Upper lobe of left lung (tissue), 6 donors: Measurements from ENCODE around the gene MNDA. TPM values are rescaled to one million over a fixed set of nuclear protein-coding genes. Genes with fewer than 3 reads are reported as not detected.
A peak's percentile ranks its signal among the peaks of the same experiment; 100 is the strongest.

Source experiments
- ATAC-seq, 2 donors: fragments of 200-7000 bp; cut with Tn5 transposase; one replicate each; pipeline ENCODE4 v1.9.1; 2022; ENCODE audit warnings: mild to moderate bottlenecking in 2 of 2, moderate library complexity in 2 of 2; ENCODE audit not compliant: low FRiP score in 2 of 2
- DNase-seq, 2 donors: peaks; one replicate each; pipeline ENCODE4 v3.0.0-alpha.2; 2019 to 2020
- H3K27ac ChIP-seq, 4 donors: fragments of 200-600 bp; sonication (generic); one replicate each; pipeline ENCODE4 v1.5.1; 2016 to 2019
- H3K27me3 ChIP-seq, 4 donors: fragments of 200-600 bp; sonication (generic); one replicate each; pipeline ENCODE4 v1.5.1; 2017 to 2019
- H3K36me3 ChIP-seq, 4 donors: fragments of 200-600 bp; sonication (generic); one replicate each; pipeline ENCODE4 v1.5.1; 2016 to 2019
- H3K4me1 ChIP-seq, 4 donors: fragments of 200-600 bp; sonication (generic); one replicate each; pipeline ENCODE4 v1.5.1; 2018 to 2019
- H3K4me3 ChIP-seq, 4 donors: fragments of 200-600 bp; sonication (generic); one replicate each; pipeline ENCODE4 v1.5.1; 2017 to 2019; ENCODE audit warnings: mild to moderate bottlenecking in 2 of 4, moderate library complexity in 1 of 4
- H3K9me3 ChIP-seq, 4 donors: fragments of 200-600 bp; sonication (generic); one replicate each; pipeline ENCODE4 v1.5.1; 2018 to 2019
- EP300 ChIP-seq, 4 donors: sonication (generic); formaldehyde crosslinking; IDR thresholded peaks; one replicate each; pipeline ENCODE4 v1.5.1; 2017; ENCODE audit warnings: antibody characterized with exemption in 4 of 4, control low read depth in 2 of 4
- POLR2A ChIP-seq, 4 donors: fragments of 450-650 bp; IDR thresholded peaks; one replicate each; pipeline ENCODE4 v1.5.1; 2016 to 2017; ENCODE audit warnings: antibody characterized with exemption in 4 of 4, mild to moderate bottlenecking in 2 of 4
- POLR2AphosphoS5 ChIP-seq, 2 donors: sonication (generic); formaldehyde crosslinking; IDR thresholded peaks; one replicate each; pipeline ENCODE4 v1.5.1; 2017; ENCODE audit warnings: antibody characterized with exemption in 2 of 2
- WGBS, 2 donors: methylation state at CpG; one replicate each; pipeline ENCODE4 v1.1.5; 2017 to 2018; 5-methylcytosine and 5-hydroxymethylcytosine counted together
- total RNA-seq, 6 donors: library from RNA; depleted of rRNA in 4 of 6; stranded (reverse); fragments of >200 nt in 4 of 6; gene quantifications; one replicate each; pipeline versions ENCODE4 v1.1.0 to v1.2.1, GENCODE V29; 2016 to 2021
- TF ChIP-seq, protein P1 (sequence below), 6 experiments: fragments of 450-650 bp in 4 of 6; fragments of 200-600 bp in 2 of 6; sonication (generic) in 2 of 6; IDR thresholded peaks; one replicate each; pipeline ENCODE4 v1.5.1; 2016 to 2019; ENCODE audit warnings: antibody characterized with exemption in 6 of 6
- donor health status: DM: no; HTN: no; CAD: no; lungs with moderate emphysema.
- donor health status: DM: no; HTN: yes; CAD: no; lungs with severe emphysema.

Gene MNDA
- total RNA-seq, 6 donors from 2014 or later: 16.2 to 83.3 (median 28.7) TPM

DNA sequence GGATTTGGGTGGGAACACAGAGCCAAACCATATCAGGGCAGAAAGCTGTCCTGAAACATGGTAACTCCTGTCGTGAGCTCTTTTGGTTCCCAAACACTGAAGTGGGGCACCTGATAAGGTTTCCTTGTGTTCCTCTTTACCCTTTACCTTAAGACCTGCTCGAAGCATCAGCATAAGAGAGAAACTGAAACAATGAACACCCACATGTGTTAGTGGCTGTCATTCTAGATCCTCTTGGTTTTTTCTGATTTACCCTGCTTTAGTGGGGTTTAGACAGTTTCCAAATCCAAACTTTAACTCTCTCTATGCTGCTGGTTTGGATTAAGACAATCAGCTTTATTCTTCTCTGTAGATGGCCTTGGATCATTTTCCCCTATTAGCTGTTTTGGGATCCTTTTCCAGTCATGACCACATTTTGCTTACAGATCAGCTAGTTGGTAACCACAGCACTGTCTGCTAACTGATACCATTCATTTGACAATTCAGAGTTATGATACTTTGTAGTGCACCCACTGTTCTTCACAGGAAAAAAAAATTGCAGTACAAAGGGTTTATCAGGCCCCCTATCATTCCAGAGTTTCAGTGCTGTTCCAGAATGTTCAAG, 975 bp upstream of the MNDA start:
- peaks cover 0 to 8% (median 0%) of the 10 kb centered on the region in 4 donors for H3K4me1 ChIP-seq
- no peak overlapping the region for H3K4me3 ChIP-seq
- H3K27ac ChIP-seq: peak overlapping the region in 3 of 4 donors; percentile 57 to 83 (median 68)
- WGBS, 2 donors: 66 to 67% methylated on average over 2 of the region's 2 CpGs
- H3K36me3 ChIP-seq: no peaks in the 10 kb centered on the region
- DNase-seq (no peak), ATAC-seq (no peak)
- no peaks in the 10 kb centered on the region for H3K27me3 ChIP-seq
- no peak for TF ChIP-seq POLR2A (IDR thresholded peaks at IDR 0.05)
- H3K9me3 ChIP-seq: peaks cover 0 to 9% (median 3%) of the 10 kb centered on the region in 4 donors

DNA sequence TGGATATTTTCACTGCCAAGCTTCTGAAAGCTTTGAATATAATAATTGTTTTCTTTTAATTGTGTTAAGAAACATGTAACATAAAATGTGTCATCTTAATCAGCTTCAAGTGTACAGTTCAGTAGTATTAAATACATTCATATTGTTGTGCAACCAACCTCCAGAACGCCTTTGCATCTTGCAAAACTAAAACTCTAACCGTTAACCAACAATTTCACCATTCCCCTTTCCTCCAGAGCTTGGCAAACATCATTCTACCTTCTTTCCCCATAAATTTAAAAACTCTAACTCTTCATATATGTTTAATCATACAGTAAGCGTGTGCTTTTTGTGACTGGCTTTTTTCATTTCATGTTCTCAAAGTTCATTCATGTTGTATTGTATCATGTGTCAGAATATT, 2.1 kb downstream of the MNDA start:
- 69% methylated on average over 3 of the region's 3 CpGs for WGBS, 2 donors
- Histone ChIP-seq H3K4me3 (peak overlapping the region in 1 of 4 donors; percentile 33), H3K27me3 (no peaks in the 10 kb centered on the region)

DNA sequence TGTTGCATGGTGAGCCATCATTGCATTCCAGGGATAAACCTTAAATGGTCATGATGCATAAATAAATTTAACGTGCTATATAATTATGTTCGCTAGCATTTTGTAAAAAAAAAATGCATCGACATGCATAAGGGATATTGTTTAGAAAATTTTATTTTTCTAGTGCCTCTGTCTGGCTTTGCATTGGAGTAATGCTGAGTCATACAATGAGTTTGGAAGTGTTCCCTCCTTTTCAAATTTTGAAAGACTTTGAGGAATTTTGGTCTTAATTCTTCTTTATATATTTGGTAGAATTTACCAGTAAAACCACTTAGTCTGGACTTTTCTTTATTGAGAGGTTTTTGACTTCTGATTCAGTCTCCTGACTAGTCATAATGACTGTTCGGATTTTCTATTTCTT, 4.9 kb downstream of the MNDA start:
- no peak for DNase-seq
- no peak for ATAC-seq
- Histone ChIP-seq H3K36me3 (no peaks in the 10 kb centered on the region), H3K9me3 (no peaks in the 10 kb centered on the region), H3K27ac (peak overlapping the region in 1 of 4 donors; percentile 83), H3K27me3 (no peaks in the 10 kb centered on the region), H3K4me3 (peak overlapping the region in 1 of 4 donors; percentile 13), H3K4me1 (no peaks in the 10 kb centered on the region)
- 83 to 91% methylated on average over 4 of the region's 4 CpGs for WGBS, 2 donors
- TF ChIP-seq EP300 (IDR thresholded peaks at IDR 0.05) (no peak), POLR2AphosphoS5 (IDR thresholded peaks at IDR 0.05) (no peak), POLR2A (IDR thresholded peaks at IDR 0.05) (no peak)
- TF ChIP-seq, protein P1, sequence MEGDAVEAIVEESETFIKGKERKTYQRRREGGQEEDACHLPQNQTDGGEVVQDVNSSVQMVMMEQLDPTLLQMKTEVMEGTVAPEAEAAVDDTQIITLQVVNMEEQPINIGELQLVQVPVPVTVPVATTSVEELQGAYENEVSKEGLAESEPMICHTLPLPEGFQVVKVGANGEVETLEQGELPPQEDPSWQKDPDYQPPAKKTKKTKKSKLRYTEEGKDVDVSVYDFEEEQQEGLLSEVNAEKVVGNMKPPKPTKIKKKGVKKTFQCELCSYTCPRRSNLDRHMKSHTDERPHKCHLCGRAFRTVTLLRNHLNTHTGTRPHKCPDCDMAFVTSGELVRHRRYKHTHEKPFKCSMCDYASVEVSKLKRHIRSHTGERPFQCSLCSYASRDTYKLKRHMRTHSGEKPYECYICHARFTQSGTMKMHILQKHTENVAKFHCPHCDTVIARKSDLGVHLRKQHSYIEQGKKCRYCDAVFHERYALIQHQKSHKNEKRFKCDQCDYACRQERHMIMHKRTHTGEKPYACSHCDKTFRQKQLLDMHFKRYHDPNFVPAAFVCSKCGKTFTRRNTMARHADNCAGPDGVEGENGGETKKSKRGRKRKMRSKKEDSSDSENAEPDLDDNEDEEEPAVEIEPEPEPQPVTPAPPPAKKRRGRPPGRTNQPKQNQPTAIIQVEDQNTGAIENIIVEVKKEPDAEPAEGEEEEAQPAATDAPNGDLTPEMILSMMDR (IDR thresholded peaks at IDR 0.05): no peak

More for the DNA sequence above, 2.1 kb downstream of the MNDA start:
- Histone ChIP-seq H3K9me3 (peaks cover 0 to 6% (median 1%) of the 10 kb centered on the region in 4 donors), H3K36me3 (no peaks in the 10 kb centered on the region), H3K4me1 (peaks cover 0 to 8% (median 0%) of the 10 kb centered on the region in 4 donors), H3K27ac (peak overlapping the region; percentile 2 to 83 (median 57))
- TF ChIP-seq POLR2A (IDR thresholded peaks at IDR 0.05): no peak
- TF ChIP-seq POLR2AphosphoS5 (IDR thresholded peaks at IDR 0.05): peak in 1 of 2 donors; percentile 36
- ATAC-seq: no peak
- DNase-seq: no peak

DNA sequence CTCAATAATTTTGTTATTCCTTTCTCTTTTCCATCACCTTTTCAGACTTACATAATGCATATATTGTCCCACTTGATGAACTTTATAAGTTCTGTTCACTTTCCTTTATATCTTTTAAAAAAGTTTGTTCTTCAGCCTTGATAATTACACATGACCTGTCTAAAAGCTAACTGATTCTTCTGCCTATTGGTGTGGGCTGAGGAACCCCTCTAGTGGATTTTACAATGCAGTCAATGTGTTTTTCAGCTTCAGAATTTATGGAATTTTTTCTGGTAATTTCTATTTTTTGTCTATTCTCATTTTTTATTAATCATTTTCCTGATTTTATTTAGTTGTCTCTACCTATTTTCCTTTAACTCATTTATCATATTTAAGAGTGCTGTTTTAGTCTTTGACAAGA, 7.5 kb downstream of the MNDA start:
- Histone ChIP-seq H3K36me3 (no peaks in the 10 kb centered on the region), H3K4me1 (no peaks in the 10 kb centered on the region), H3K4me3 (no peak overlapping the region), H3K27me3 (no peaks in the 10 kb centered on the region), H3K27ac (no peak overlapping the region), H3K9me3 (no peaks in the 10 kb centered on the region)
- no peak for DNase-seq
- no peak for ATAC-seq
- no peak for TF ChIP-seq POLR2AphosphoS5 (IDR thresholded peaks at IDR 0.05)
- TF ChIP-seq POLR2A (IDR thresholded peaks at IDR 0.05): no peak
- TF ChIP-seq, protein P1 (IDR thresholded peaks at IDR 0.05): no peak
- TF ChIP-seq EP300 (IDR thresholded peaks at IDR 0.05): no peak

DNA sequence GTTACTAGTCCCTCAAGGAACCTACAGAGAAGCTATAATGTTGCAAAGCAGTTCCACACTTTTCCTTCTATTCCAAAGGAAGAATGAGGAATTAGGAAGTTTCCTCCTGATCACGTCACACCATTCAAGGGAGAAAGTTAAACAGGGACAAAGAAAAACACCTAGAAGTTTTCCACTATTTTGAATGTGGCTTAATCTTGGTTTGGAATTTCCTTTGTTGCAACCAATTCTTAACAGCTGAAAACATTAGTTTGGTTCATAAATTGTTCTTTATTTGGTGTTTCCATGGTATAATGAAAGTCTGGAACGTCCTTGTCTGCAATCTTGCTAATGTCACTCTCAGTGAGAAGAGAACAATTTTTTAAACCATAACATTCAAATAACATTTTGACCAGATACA, 8.4 kb downstream of the MNDA start:
- H3K4me3 ChIP-seq: no peak overlapping the region
- H3K9me3 ChIP-seq: no peaks in the 10 kb centered on the region
- no peaks in the 10 kb centered on the region for H3K36me3 ChIP-seq
- no peak overlapping the region for H3K27ac ChIP-seq
- DNase-seq (no peak), ATAC-seq (no peak)
- TF ChIP-seq, protein P1 (IDR thresholded peaks at IDR 0.05): no peak
- TF ChIP-seq POLR2AphosphoS5 (IDR thresholded peaks at IDR 0.05) (no peak), EP300 (IDR thresholded peaks at IDR 0.05) (no peak), POLR2A (IDR thresholded peaks at IDR 0.05) (no peak)
- H3K4me1 ChIP-seq: no peaks in the 10 kb centered on the region
- H3K27me3 ChIP-seq: no peaks in the 10 kb centered on the region
- WGBS, 2 donors: 65 to 66% methylated on average over 2 of the region's 2 CpGs

DNA sequence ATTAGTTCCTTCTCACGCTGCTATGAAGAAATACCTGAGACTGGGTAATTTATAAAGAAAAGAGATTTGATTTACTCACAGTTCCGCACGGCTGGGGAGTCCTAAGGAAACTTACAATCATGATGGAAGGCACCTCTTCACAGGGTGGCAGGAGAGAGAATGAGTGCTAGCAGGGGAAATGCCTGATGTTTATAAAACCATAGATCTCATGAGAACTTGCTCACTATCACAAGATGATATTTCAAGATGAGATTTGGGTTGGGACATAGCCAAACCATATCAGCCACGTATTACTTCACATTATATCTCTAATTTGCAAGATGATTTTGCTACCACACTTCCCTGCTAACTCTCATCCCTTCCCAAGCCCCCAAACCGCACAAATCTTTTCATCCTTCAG, 9.1 kb downstream of the MNDA start:
- no peak overlapping the region for H3K27ac ChIP-seq
- no peaks in the 10 kb centered on the region for H3K9me3 ChIP-seq
- 61 to 67% methylated on average over 5 of the region's 5 CpGs for WGBS, 2 donors
- H3K4me1 ChIP-seq: no peaks in the 10 kb centered on the region
- TF ChIP-seq EP300 (IDR thresholded peaks at IDR 0.05) (no peak), POLR2A (IDR thresholded peaks at IDR 0.05) (no peak), POLR2AphosphoS5 (IDR thresholded peaks at IDR 0.05) (no peak)
- TF ChIP-seq, protein P1 (IDR thresholded peaks at IDR 0.05): no peak
- DNase-seq (no peak), ATAC-seq (no peak)
- no peaks in the 10 kb centered on the region for H3K36me3 ChIP-seq
- H3K4me3 ChIP-seq: no peak overlapping the region
- H3K27me3 ChIP-seq: no peaks in the 10 kb centered on the region
